NCI-H748 treated with DMSO at 0.1 percent for 48 hours (cell line): ENCODE measurements around the gene ZNF683.
"Not testable (repeated sequence)": the region's sequence is repeated elsewhere in the genome, so short reads cannot be mapped to it uniquely, and the experiment has no call there.

ENCODE experiments used
- DNase-seq: peaks from one replicate; lab custom pipeline; 2025; lab: John Stamatoyannopoulos, UW

The ZNF683 gene

DNA sequence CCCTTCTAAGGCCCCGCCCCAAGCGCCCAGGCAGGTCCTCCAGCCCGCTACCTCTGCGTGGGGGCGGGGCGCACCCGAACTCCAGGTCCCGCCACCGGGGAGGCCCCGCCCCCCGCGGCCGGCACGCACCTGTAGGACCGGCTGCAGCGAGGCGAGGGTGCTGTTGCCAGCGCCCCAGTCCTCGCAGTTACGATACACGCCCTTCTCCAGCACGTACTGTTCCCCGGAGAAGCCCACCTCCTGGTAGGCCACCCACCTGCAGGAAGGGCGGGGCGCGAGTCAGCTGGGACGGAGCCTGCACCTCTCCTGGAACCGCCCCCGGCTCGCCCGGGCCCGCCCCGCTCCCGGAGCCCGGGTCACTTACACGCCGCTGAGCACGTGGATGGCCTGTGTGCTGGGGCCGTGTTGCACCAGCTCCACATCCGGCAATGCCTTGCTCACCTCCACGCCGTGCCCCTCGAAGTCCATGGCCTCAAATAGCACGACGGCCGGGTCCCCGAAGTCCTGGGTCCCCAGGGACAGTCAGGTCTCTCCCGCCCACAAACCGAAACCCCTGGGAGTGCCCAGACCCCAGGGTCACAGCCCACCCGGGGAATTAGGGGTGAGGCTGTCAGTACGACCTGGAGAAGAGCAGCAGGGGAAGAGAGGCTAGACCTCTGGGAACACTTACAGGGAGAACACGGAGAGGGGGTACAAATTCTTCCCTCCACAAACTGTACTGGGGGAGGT, 35.9 kb downstream of the ZNF683 start:
- peak; percentile 77 for DNase-seq

DNA sequence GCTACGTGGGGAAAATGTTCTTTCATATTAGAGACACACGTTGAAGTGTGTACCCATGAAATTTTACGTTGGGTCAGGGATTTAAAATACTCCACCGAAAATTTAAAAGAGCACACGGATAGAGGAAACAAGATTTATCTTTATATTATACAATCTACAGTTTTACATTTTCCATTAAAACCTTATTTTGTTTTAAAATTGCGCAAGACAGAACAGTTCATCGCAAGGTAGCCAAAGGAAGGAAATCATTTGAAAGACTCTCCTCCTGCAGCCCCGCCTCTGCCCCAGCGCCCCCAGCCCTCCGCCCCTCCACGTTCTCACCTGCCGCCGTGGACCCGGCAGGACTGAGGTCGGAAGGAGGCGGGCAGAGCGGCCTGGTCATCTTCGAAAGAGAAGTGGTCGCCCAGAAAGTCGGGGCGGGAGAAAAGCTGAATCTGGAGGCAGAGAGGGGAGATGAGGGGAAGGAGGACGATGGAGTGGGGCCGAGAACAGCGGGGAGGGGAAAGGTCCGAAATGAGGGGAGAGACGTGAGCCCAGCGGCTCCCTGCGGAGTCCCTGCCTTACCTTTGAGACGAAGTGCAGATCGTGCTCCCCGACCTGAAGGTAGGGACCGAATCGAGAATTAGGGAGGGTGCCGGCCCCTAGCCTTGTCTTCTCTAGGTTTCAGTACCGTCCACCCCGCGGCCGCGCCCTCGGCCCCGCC, 36.6 kb downstream of the ZNF683 start:
- DNase-seq = no peak

DNA sequence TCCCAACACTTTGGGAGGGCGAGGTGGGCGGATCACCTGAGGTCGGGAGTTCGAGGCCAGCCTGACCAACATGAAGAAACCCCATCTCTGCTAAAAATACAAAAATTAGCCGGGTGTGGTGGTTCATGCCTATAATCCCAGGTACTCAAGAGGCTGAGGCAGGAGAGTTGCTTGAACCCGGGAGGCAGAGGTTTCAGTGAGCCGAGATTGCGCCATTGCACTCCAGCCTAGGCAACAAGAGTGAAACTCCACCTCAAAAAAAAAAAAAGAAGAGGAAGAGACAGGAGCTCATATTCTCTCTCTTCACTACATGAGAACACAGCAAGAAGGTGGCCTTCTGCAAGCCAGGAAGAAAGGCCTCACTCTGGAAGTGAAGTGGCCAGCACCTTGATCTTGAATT, 39.2 kb downstream of the ZNF683 start:
- not testable (repeated sequence) for DNase-seq

DNA sequence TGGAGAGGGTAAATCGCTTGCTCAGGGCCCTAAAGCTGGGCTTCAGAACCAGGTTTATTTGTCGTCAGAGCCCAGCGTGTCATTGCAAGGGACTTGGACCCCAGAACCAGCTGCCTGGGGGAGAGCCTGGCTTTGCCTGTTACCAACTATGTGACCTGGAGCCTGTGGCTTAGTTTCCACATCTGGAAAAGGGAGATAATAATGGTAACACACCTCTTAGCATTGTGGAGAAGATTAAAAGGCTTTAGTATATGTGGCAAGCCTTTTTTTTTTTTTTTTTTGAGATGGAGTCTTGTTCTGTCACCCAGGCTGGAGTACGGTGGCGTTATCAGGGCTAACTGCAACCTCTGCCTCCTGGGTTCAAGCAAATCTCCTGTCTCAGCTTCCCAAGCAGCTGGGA, 42.3 kb downstream of the ZNF683 start:
- DNase-seq = no peak

DNA sequence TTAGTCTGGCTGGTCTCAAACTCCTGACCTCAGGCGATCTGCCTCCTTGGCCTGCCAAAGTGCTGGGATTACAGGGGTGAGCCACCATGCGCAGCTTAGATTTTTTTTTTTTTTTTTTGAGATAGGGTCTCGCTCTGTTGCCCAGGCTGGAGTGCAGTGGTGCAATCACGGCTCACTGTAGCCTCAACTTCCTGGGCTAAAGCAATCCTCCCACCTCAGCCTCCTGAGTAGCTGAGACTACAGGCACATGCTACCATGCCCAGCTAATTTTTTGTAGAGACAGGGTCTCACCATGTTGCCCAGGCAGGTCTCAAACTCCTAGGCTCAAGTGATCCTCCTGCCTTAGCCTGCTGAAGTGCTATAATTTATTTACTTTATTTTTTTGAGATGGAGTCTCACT, 43.2 kb downstream of the ZNF683 start:
- not testable (repeated sequence) for DNase-seq

DNA sequence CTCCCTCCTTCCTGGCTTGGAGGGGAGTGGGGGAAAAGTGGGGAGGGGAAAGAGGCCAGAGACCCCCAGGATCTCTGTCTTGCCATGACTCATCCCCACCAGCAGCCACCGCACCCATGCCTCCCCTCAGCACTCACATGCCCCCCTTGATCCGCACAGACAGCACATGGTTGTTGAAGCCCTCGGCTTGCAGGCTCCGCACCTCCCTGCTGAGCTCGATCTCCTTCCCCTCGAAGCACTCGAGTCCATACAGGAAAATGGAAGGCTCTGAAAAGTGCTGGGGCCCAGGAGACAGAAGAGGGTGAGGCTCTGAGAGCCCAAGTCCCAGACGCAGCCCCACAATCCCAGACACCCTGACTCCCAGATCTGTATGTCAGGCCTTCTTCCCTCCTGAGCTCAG, 44.0 kb downstream of the ZNF683 start:
- no peak for DNase-seq

DNA sequence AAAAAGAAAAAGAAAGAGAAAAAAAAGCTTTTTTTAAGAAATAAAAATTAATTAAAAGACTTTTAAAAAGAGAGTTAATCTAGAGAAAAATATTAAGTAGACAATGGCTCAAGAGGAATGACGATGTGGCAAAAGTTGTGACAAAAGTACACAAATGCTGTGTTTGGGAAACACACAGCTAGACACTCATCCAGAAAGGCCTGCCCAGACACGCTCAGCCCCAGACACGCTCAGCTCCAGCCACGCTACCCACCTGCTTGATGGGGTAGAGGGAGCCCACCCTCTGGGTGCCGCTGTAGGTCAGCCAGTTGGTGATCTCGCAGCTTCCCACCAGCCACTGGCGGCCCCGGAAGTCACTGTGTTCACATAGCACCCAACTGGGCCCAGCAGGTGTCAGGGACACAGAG, 44.6 kb downstream of the ZNF683 start:
- DNase-seq = no peak

DNA sequence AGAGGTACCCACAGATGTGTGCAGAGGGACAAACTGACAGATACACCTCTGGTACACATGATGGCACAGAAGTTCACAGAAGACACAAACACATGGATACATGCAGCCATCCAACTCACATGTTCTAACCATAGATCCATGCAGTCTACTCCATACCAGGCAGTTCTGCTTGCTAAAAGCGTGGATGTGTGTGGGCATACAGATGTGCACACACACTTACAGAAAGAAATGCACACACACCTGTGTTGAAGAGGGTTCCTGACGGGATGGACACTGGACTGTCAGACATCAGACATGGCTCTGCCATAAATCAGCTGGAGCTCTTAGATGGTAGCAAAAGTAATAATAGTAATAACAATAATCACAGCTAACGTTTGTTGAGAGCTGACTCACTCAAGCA, 48.0 kb downstream of the ZNF683 start:
- DNase-seq = no peak

DNA sequence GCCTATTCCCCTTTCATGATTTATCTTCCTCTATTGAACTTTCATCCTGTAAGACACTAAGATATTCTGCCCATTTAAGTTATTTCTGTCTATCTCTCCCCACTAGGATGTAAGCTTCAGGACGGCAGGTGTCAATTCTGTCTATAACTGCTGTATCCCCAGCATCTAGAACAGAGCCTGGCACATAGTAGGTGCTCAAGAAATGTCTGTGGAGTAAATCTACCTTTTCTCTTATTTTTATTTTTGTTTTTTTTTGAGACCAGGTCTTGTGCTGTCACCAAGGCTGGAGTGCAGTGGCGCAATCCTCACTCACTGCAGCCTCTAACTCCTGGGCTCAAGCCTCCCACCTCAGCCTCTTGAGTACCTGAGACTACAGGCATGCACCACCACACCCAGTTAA, 49.2 kb downstream of the ZNF683 start:
- DNase-seq = no peak

- DNase-seq = no peak
Measured at GRCh38 chr1:26322042-26322331, 50.6 kb downstream of the ZNF683 start.

GRCh38 chr1:26321315-26322041, 51.1 kb downstream of the ZNF683 start:
- peak; percentile 24 for DNase-seq

DNA sequence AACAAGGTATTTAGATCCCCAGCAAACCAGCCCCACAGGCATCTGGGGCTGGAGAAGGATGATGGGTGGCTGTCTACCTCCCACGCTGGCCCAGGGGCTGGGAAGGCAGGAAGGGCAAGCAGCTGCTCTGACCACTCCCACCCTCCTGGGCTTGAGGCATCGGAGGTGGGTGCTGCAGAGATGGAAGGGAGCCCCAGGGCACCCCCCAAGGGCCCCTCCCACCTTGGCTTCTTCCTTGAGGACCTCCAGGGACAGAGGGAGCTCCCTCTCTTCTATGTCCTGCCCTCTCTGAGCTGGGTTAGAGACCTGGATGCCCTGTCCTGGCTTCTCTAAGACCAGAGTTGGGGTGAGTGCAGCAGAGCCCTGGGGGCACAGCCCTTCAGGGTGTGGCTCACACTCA, 51.7 kb downstream of the ZNF683 start:
- no peak for DNase-seq

GRCh38 chr1:26318338-26319064, 54.0 kb downstream of the ZNF683 start:
- no peak for DNase-seq

- DNase-seq = no peak
Measured at GRCh38 chr1:26317612-26318337, 54.8 kb downstream of the ZNF683 start, which contains the start of gene CD52. TSS of gene CD52 (plus strand) at chr1:26317958. CDS start at chr1:26318018, 60 bp downstream.

GRCh38 chr1:26317146-26317545, 55.4 kb downstream of the ZNF683 start:
- no peak for DNase-seq

GRCh38 chr1:26315874-26316850, 56.4 kb downstream of the ZNF683 start:
- no peak for DNase-seq

DNA sequence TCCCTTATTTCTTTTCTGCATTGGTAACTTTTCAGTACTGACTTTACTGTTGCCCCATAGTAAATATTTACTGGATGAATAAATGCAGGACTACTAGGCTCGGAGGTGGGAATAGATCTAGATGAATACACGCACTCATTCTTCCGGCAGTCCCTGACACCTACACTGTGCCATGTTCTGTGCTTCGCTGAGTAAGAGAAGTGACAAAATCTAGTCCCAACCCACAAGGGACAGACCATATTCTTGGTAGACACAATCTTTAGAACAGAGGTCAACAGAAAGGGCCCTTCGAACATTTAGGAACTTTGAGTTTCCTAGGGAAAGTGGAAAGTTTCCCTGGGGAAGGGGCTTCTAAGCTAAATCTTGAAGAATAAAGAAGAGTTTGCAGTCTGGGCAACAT, 58.0 kb downstream of the ZNF683 start:
- no peak for DNase-seq
